ENCODE measurements around the gene B3GNT2. TPM values are rescaled to one million over a fixed set of nuclear protein-coding genes. Genes with fewer than 3 reads are reported as not detected.

The B3GNT2 gene
- polyA plus RNA-seq, 1 of the 3 experiments (the other 2 are of a cell fraction), result 6.3 TPM

- TF ChIP-seq RCOR1 (IDR thresholded peaks at IDR 0.05; ENCODE audit: low read length) (no peak), TEAD4 (IDR thresholded peaks at IDR 0.05; ENCODE audit: borderline replicate concordance, insufficient read depth) (no peak), EP300 (IDR thresholded peaks at IDR 0.05; ENCODE audit: borderline replicate concordance in 1 of 2, low read depth in 1 of 2, low read length in 1 of 2) (no peak), RFX5 (IDR thresholded peaks at IDR 0.05; ENCODE audit: low read length) (no peak), ZBTB33 (IDR thresholded peaks at IDR 0.05; ENCODE audit: borderline replicate concordance, low read depth) (no peak), RXRA (IDR thresholded peaks at IDR 0.05; ENCODE audit: borderline replicate concordance, low read depth) (no peak), NRF1 (IDR thresholded peaks at IDR 0.05; ENCODE audit: low read depth, low read length) (no peak)
- TF ChIP-seq, protein P1, sequence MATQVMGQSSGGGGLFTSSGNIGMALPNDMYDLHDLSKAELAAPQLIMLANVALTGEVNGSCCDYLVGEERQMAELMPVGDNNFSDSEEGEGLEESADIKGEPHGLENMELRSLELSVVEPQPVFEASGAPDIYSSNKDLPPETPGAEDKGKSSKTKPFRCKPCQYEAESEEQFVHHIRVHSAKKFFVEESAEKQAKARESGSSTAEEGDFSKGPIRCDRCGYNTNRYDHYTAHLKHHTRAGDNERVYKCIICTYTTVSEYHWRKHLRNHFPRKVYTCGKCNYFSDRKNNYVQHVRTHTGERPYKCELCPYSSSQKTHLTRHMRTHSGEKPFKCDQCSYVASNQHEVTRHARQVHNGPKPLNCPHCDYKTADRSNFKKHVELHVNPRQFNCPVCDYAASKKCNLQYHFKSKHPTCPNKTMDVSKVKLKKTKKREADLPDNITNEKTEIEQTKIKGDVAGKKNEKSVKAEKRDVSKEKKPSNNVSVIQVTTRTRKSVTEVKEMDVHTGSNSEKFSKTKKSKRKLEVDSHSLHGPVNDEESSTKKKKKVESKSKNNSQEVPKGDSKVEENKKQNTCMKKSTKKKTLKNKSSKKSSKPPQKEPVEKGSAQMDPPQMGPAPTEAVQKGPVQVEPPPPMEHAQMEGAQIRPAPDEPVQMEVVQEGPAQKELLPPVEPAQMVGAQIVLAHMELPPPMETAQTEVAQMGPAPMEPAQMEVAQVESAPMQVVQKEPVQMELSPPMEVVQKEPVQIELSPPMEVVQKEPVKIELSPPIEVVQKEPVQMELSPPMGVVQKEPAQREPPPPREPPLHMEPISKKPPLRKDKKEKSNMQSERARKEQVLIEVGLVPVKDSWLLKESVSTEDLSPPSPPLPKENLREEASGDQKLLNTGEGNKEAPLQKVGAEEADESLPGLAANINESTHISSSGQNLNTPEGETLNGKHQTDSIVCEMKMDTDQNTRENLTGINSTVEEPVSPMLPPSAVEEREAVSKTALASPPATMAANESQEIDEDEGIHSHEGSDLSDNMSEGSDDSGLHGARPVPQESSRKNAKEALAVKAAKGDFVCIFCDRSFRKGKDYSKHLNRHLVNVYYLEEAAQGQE (IDR thresholded peaks at IDR 0.05; ENCODE audit: low read depth, low read length), result no peak
- 62% methylated on average over 5 of the region's 5 CpGs for WGBS (ENCODE audit: low lambda C conversion rate)
Measured at GRCh38 chr2:62189196-62189595, 6.7 kb upstream of the B3GNT2 start.

DNA sequence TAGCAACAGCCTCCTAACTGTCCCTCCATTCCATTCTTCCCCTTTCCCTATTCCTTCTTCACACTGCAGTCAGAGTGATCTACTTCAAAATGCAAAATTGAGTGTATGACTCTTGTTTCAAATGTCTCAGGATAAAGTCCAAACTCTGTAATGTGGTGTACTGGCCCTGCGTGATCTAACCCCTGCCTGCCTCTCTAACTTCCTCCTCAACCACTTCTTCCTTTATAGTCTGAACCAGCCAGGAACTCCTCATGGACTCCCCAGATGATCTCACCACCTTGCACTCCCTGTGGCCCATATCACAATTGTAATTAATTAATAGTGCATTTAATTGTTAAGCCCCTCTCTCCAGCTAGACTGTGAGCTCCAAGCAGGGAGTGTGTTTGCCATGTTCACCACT is 3.1 kb upstream of the B3GNT2 start:
- Histone ChIP-seq H3K4me3 (ENCODE audit: low read depth in 2 of 2, low read length in 1 of 2) (no peak overlapping the region), H3K9me3 (no peaks in the 10 kb centered on the region), H3K27ac (ENCODE audit: low read depth in 2 of 2, low read length in 1 of 2) (no peak overlapping the region), H3K4me1 (ENCODE audit: control insufficient read depth in 1 of 2, insufficient read depth in 2 of 2, low read depth in 1 of 2, low read length in 1 of 2) (peaks cover 0 to 7% of the 10 kb centered on the region in 2 experiments; a peak in 2 of 4 replicates), H3K36me3 (replicated peaks in 1 of 2; ENCODE audit: control insufficient read depth in 1 of 2, insufficient read depth in 2 of 2, low read length in 1 of 2) (no peaks in the 10 kb centered on the region), H3K9ac (no peak overlapping the region), H3K79me2 (ENCODE audit: insufficient read depth) (peaks cover 13% of the 10 kb centered on the region), H2AFZ (ENCODE audit: low read depth) (no peak overlapping the region), H3K27me3 (ENCODE audit: insufficient read depth) (no peaks in the 10 kb centered on the region), H4K20me1 (ENCODE audit: insufficient read depth) (no peaks in the 10 kb centered on the region), H3K4me2 (no peak overlapping the region), H3F3A (replicated peaks; ENCODE audit: insufficient read depth) (no peaks in the 10 kb centered on the region), H3K9me2 (no peaks in the 10 kb centered on the region)
- WGBS (ENCODE audit: low lambda C conversion rate), result 94% methylated on average over 1 of the region's 1 CpG
- no peak for DNase-seq
- POLR2A ChIA-PET, result no interaction called here
- no peak for TF ChIP-seq JUND (IDR thresholded peaks at IDR 0.05)
- TF ChIP-seq USF1 (IDR thresholded peaks at IDR 0.05; ENCODE audit: borderline replicate concordance, low read depth), result no peak
- TF ChIP-seq GABPA (IDR thresholded peaks at IDR 0.05; ENCODE audit: low read depth), result no peak
- TF ChIP-seq, protein P2, sequence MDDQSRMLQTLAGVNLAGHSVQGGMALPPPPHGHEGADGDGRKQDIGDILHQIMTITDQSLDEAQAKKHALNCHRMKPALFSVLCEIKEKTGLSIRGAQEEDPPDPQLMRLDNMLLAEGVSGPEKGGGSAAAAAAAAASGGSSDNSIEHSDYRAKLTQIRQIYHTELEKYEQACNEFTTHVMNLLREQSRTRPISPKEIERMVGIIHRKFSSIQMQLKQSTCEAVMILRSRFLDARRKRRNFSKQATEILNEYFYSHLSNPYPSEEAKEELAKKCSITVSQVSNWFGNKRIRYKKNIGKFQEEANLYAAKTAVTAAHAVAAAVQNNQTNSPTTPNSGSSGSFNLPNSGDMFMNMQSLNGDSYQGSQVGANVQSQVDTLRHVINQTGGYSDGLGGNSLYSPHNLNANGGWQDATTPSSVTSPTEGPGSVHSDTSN (IDR thresholded peaks at IDR 0.05), result no peak
- TF ChIP-seq CHD2 (IDR thresholded peaks at IDR 0.05; ENCODE audit: low read length, partially characterized antibody), result no peak
- no peak for TF ChIP-seq TAF1 (IDR thresholded peaks at IDR 0.05; ENCODE audit: borderline replicate concordance, low read depth, low read length)
- no peak for TF ChIP-seq FOSL2 (IDR thresholded peaks at IDR 0.05; ENCODE audit: borderline replicate concordance, low read depth)
- no peak for TF ChIP-seq RAD21 (IDR thresholded peaks at IDR 0.05; ENCODE audit: low read length)
- no peak for TF ChIP-seq RXRA (IDR thresholded peaks at IDR 0.05; ENCODE audit: borderline replicate concordance, low read depth)
- TF ChIP-seq, protein P3, sequence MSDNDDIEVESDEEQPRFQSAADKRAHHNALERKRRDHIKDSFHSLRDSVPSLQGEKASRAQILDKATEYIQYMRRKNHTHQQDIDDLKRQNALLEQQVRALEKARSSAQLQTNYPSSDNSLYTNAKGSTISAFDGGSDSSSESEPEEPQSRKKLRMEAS (IDR thresholded peaks at IDR 0.05; ENCODE audit: low read depth), result no peak
- TF ChIP-seq NFIC (IDR thresholded peaks at IDR 0.05; ENCODE audit: borderline replicate concordance), result no peak
- no peak for TF ChIP-seq EP300 (IDR thresholded peaks at IDR 0.05; ENCODE audit: borderline replicate concordance in 1 of 2, low read depth in 1 of 2, low read length in 1 of 2)
- CTCF ChIA-PET, result interaction anchor here (0.8 kb wide), 1 partner anchor 214 kb away, joined by 3 read pairs; no protein-coding TSS in a partner anchor

More at GRCh38 chr2:62189196-62189595, 6.7 kb upstream of the B3GNT2 start:
- no peak overlapping the region for H3K4me2 ChIP-seq
- H3K4me1 ChIP-seq (ENCODE audit: control insufficient read depth in 1 of 2, insufficient read depth in 2 of 2, low read depth in 1 of 2, low read length in 1 of 2), result no peaks in the 10 kb centered on the region
- no peaks in the 10 kb centered on the region for H4K20me1 ChIP-seq (ENCODE audit: insufficient read depth)
- ChIA-PET CTCF (interaction anchor here (1.1 kb wide), 1 partner anchor 20 kb away, joined by 3 read pairs; no protein-coding TSS in a partner anchor), POLR2A (no interaction called here)
- H3K36me3 ChIP-seq (replicated peaks in 1 of 2; ENCODE audit: control insufficient read depth in 1 of 2, insufficient read depth in 2 of 2, low read length in 1 of 2), result no peaks in the 10 kb centered on the region
- no peaks in the 10 kb centered on the region for H3K9me3 ChIP-seq
- no peak overlapping the region for H3K9ac ChIP-seq
- H2AFZ ChIP-seq (ENCODE audit: low read depth), result no peak overlapping the region
- no peaks in the 10 kb centered on the region for H3K9me2 ChIP-seq
- no peaks in the 10 kb centered on the region for H3K79me2 ChIP-seq (ENCODE audit: insufficient read depth)
- DNase-seq, result no peak
- H3F3A ChIP-seq (replicated peaks; ENCODE audit: insufficient read depth), result no peaks in the 10 kb centered on the region
- no peaks in the 10 kb centered on the region for H3K27me3 ChIP-seq (ENCODE audit: insufficient read depth)
- no peak overlapping the region for H3K4me3 ChIP-seq (ENCODE audit: low read depth in 2 of 2, low read length in 1 of 2)
- no peak overlapping the region for H3K27ac ChIP-seq (ENCODE audit: low read depth in 2 of 2, low read length in 1 of 2)
